ENCODE data around the gene BTNL3. TPM values are rescaled to one million over a fixed set of nuclear protein-coding genes. Genes with fewer than 3 reads are reported as not detected.
A peak's percentile ranks its signal among the peaks of the same experiment; 100 is the strongest.

Gene BTNL3
- total and polyA plus RNA-seq, 11 donors: 0.03 to 0.54 TPM; not detected in 9

DNA sequence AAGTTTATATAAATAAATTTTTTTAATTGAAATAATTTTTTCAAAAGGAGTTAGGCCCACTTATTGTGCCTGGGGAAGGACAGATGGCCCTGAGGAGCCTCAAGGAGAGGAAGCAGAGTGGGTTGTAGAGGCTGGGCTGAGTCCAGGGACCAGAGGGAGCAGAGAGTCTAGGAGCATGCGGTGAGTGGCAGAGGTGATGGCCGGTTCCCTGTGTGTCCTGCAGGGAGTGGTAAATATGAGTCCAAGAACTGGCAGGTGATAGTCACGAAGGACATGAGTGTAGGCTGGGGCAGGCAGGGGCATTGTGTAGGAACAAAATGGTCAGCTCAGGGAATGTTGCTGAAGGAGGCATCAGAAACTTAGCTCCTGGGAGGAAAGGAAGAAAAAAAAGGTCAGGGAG lies 43.1 kb downstream of the BTNL3 start:
- Histone ChIP-seq H3K27me3 (peaks cover 0 to 4% (median 0%) of the 10 kb centered on the region in 9 donors), H3K27ac (no peak overlapping the region), H3K4me3 (no peak overlapping the region), H3K9me3 (peaks cover 0 to 11% (median 0%) of the 10 kb centered on the region in 12 donors), H3K36me3 (no peaks in the 10 kb centered on the region), H3K4me1 (peaks cover 0 to 5% (median 0%) of the 10 kb centered on the region in 12 donors)
- WGBS, 4 donors: 86 to 89% (median 87%) methylated on average over 3 of the region's 3 CpGs
- no peak for TF ChIP-seq POLR2A (IDR thresholded peaks at IDR 0.05)
- TF ChIP-seq, protein P1, sequence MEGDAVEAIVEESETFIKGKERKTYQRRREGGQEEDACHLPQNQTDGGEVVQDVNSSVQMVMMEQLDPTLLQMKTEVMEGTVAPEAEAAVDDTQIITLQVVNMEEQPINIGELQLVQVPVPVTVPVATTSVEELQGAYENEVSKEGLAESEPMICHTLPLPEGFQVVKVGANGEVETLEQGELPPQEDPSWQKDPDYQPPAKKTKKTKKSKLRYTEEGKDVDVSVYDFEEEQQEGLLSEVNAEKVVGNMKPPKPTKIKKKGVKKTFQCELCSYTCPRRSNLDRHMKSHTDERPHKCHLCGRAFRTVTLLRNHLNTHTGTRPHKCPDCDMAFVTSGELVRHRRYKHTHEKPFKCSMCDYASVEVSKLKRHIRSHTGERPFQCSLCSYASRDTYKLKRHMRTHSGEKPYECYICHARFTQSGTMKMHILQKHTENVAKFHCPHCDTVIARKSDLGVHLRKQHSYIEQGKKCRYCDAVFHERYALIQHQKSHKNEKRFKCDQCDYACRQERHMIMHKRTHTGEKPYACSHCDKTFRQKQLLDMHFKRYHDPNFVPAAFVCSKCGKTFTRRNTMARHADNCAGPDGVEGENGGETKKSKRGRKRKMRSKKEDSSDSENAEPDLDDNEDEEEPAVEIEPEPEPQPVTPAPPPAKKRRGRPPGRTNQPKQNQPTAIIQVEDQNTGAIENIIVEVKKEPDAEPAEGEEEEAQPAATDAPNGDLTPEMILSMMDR (IDR thresholded peaks at IDR 0.05): no peak
- intact Hi-C loops (cut with DNase I): loop anchor here in 3 of 10 donors (10.0 kb wide), 3 partner anchors 157 to 247 kb away; partner anchors contain the start of gene ZFP62 (in 1 of the 3)
- no peak for DNase-seq
- ATAC-seq: no peak

DNA sequence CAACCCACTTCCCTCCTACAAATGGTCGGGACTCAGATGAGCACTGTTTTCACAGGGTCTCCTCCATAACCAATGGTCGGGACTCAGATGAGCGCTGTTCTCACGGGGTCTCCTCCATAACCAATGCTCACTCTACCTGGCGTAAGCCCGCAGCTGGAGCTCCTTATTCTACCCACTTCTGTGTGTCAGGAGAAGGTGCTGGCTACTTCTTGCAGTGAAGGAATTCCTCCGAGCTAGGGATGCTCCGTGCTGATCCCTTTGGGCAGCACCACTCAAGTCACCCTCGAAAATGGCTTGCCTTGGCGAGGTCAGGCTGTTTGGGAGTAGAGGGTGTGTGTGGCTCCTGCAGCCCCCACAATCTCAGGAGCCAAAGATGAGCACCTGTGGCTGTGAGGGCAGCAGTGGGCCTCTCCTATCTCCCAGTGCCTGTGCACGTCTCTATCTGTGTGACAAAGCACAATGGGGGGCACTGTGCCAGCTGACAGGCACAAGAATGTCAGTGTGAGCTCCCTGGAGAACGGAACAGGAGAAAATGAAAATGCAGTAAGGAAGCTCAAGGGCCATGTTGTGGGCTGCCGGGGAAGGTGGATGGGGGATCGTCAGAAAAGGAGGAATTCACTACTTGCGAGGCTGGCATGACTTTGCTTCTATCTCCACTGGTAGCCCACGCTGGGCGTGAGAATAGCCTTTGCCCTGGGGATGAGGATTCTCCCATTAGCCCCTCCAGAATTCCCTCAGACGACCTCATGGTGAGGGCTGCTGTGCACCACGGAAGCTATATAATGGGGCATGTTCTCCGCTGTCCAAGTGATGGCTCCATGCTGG lies 47.6 kb downstream of the BTNL3 start:
- intact Hi-C loops (cut with DNase I): loop anchor here in 3 of 10 donors (5.0 to 10.0 kb wide), 4 partner anchors 161 to 251 kb away; partner anchors contain the start of gene ZFP62 (in 1 of the 3)
- H3K4me1 ChIP-seq: peaks cover 0 to 13% (median 1%) of the 10 kb centered on the region in 12 donors
- DNase-seq (peak in 1 of 5 donors; percentile 59), ATAC-seq (no peak)
- H3K4me3 ChIP-seq: no peak overlapping the region
- H3K36me3 ChIP-seq: no peaks in the 10 kb centered on the region
- H3K9me3 ChIP-seq: no peaks in the 10 kb centered on the region
- peaks cover 0 to 10% (median 0%) of the 10 kb centered on the region in 9 donors for H3K27me3 ChIP-seq
- WGBS, 4 donors: 72 to 75% (median 75%) methylated on average over 20 of the region's 20 CpGs
- TF ChIP-seq, protein P1 (IDR thresholded peaks at IDR 0.05): no peak
- TF ChIP-seq POLR2A (IDR thresholded peaks at IDR 0.05): no peak
- no peak overlapping the region for H3K27ac ChIP-seq

DNA sequence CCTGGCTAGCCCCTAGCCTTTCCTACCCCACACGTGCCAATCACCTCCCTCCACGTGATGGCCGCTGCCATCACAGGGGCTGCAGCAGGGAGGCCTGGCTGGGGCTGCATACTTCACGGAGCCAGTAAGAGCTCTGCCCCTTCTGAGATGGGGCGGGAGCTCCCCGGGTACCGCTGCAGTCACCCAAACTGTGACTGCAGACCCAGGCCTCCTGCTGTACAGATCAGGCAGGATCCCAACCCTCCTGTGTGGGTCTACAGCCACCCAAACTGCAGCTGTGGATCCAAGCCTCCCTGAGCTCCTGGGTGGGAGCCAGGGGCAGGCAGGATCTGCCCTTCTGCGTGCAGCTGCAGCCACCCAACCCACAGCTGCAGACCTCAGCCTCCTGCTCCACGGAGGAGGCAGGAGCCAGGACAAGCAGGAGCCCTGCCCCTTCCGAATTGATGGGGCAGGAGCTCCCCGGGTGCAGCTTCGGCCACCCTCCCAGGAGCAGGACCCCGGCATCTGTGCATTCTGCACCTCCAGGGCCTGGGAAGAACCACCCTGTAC lies 48.2 kb downstream of the BTNL3 start:
- ATAC-seq (no peak), DNase-seq (no peak)
- intact Hi-C loops (cut with DNase I): loop anchor here in 3 of 10 donors (5.0 to 10.0 kb wide), 4 partner anchors 162 to 252 kb away; partner anchors contain the start of gene ZFP62 (in 1 of the 3)
- Histone ChIP-seq H3K4me1 (peaks cover 0 to 13% (median 1%) of the 10 kb centered on the region in 12 donors), H3K4me3 (no peak overlapping the region), H3K9me3 (no peaks in the 10 kb centered on the region), H3K27me3 (peaks cover 0 to 10% (median 0%) of the 10 kb centered on the region in 9 donors), H3K36me3 (no peaks in the 10 kb centered on the region), H3K27ac (no peak overlapping the region)
- TF ChIP-seq, protein P1 (IDR thresholded peaks at IDR 0.05): no peak
- no peak for TF ChIP-seq POLR2A (IDR thresholded peaks at IDR 0.05)
- 61 to 80% (median 76%) methylated on average over 4 to 13 of the region's 13 CpGs for WGBS, 4 donors

All from heart left ventricle (tissue), 16 donors.